IMR-90 (cell line): Measurements from ENCODE around the gene ZNF442. TPM values are rescaled to one million over a fixed set of nuclear protein-coding genes. Genes with fewer than 3 reads are reported as not detected.

Experiments
- ATAC-seq: fragments of 200-7000 bp; cut with Tn5 transposase; 2 replicates; pipeline ENCODE4 v1.9.1; 2020; ENCODE audit warnings: low read depth, mild to moderate bottlenecking, moderate library complexity
- BruUV-seq: library from RNA; stranded (reverse); fragments of 400-500 nt; replicated peaks from 2 replicates; lab custom pipeline; 2021; lab: Mats Ljungman, UMichigan
- CTCF ChIA-PET: fragments of 300-600 bp; formaldehyde crosslinking; extraction: SDS; loops from one replicate; lab custom pipeline; 2021; ENCODE audit warnings: antibody characterized with exemption; lab: Yijun Ruan, JAX
- POLR2A ChIA-PET: fragments of 300-600 bp; sonication (Branson Sonifier 250); formaldehyde crosslinking; loops from one replicate; lab custom pipeline; 2022; ENCODE audit warnings: antibody characterized with exemption; ENCODE audit not compliant: unreplicated experiment; lab: Charles Lee
- DNase-seq: peaks from one replicate; pipeline ENCODE4 v3.0.0; 2013
- H2AFZ ChIP-seq: replicated peaks from 2 replicates; pipeline ENCODE3; 2013; ENCODE audit warnings: low read length, mild to moderate bottlenecking; ENCODE audit not compliant: poor library complexity
- H2AK5ac ChIP-seq: 2 replicates; pipeline ENCODE4 v1.6.1; 2013; ENCODE audit warnings: low read depth, low read length, inconsistent platforms
- H2AK9ac ChIP-seq: replicated peaks from 2 replicates; pipeline ENCODE3; 2013; ENCODE audit warnings: mild to moderate bottlenecking, low read depth, low read length, moderate library complexity; ENCODE audit not compliant: poor library complexity
- H2BK120ac ChIP-seq: 2 replicates; pipeline ENCODE4 v1.6.1; 2013; ENCODE audit warnings: low read depth, low read length, inconsistent platforms
- H2BK15ac ChIP-seq: 3 replicates; pipeline ENCODE4 v1.6.1; 2013; ENCODE audit warnings: low read depth, low read length, inconsistent platforms
- H2BK20ac ChIP-seq: 2 replicates; pipeline ENCODE4 v1.6.1; 2013; ENCODE audit warnings: low read depth, mild to moderate bottlenecking, inconsistent platforms, low read length, moderate library complexity
- H2BK5ac ChIP-seq: 2 replicates; pipeline ENCODE4 v1.6.1; 2013; ENCODE audit warnings: mild to moderate bottlenecking, low read depth, low read length, inconsistent platforms; ENCODE audit not compliant: poor library complexity, severe bottlenecking
- H3K14ac ChIP-seq: replicated peaks from 2 replicates; pipeline ENCODE4 v1.6.1; 2013; ENCODE audit warnings: low read depth, low read length, inconsistent platforms
- H3K18ac ChIP-seq: 2 replicates; pipeline ENCODE4 v1.6.1; 2013; ENCODE audit warnings: low read depth, low read length, control low read depth
- H3K23ac ChIP-seq: 2 replicates; pipeline ENCODE4 v1.6.1; 2013; ENCODE audit warnings: low read depth, low read length, inconsistent platforms
- H3K27ac ChIP-seq: 2 replicates; pipeline ENCODE4 v1.5.1; 2013; ENCODE audit warnings: mild to moderate bottlenecking, control low read depth, low read length; ENCODE audit not compliant: insufficient read depth
- H3K27me3 ChIP-seq: 2 replicates; pipeline ENCODE4 v1.6.1; 2013; ENCODE audit warnings: low read length; ENCODE audit not compliant: control insufficient read depth, insufficient read depth
- H3K36me3 ChIP-seq: 2 replicates; pipeline ENCODE4 v1.6.1; 2013; ENCODE audit warnings: low read length, mixed read lengths; ENCODE audit not compliant: control insufficient read depth, insufficient read depth
- H3K4ac ChIP-seq: 2 replicates; pipeline ENCODE4 v1.6.1; 2013; ENCODE audit warnings: low read depth, low read length, inconsistent platforms
- H3K4me1 ChIP-seq: 2 replicates; pipeline ENCODE4 v1.6.1; 2013; ENCODE audit warnings: low read length, mixed read lengths; ENCODE audit not compliant: control insufficient read depth, insufficient read depth
- H3K4me2 ChIP-seq: 2 replicates; pipeline ENCODE4 v1.6.1; 2013; ENCODE audit warnings: low read depth, mild to moderate bottlenecking, control low read depth, low read length, moderate library complexity
- H3K4me3 ChIP-seq: 2 replicates; pipeline ENCODE4 v1.5.1; 2013; ENCODE audit warnings: low read depth, mild to moderate bottlenecking, control low read depth, low read length, moderate library complexity; ENCODE audit not compliant: insufficient read depth
- H3K56ac ChIP-seq: 2 replicates; pipeline ENCODE4 v1.6.1; 2013; ENCODE audit warnings: low read length, inconsistent platforms; ENCODE audit not compliant: insufficient read depth; ENCODE audit errors: extremely low read depth
- H3K79me1 ChIP-seq, 2 experiments: 2 replicates each; pipeline ENCODE4 v1.6.1; 2013; ENCODE audit warnings: low read length in 2 of 2, inconsistent platforms in 1 of 2, low read depth in 1 of 2
- H3K9ac ChIP-seq: 2 replicates; pipeline ENCODE4 v1.6.1; 2013; ENCODE audit warnings: low read depth, low read length, control low read depth
- H3K9me1 ChIP-seq: 2 replicates; pipeline ENCODE4 v1.6.1; 2013; ENCODE audit warnings: low read length, inconsistent platforms; ENCODE audit not compliant: insufficient read depth
- H3K9me3 ChIP-seq: 2 replicates; pipeline ENCODE4 v1.6.1; 2013; ENCODE audit warnings: low read length; ENCODE audit not compliant: control insufficient read depth, insufficient read depth
- H4K20me1 ChIP-seq: 2 replicates; pipeline ENCODE4 v1.6.1; 2013; ENCODE audit warnings: low read length, inconsistent platforms; ENCODE audit not compliant: insufficient read depth
- H4K5ac ChIP-seq: 2 replicates; pipeline ENCODE4 v1.6.1; 2013; ENCODE audit warnings: mild to moderate bottlenecking, low read depth, low read length, control low read depth
- H4K8ac ChIP-seq, 2 experiments: 2 replicates each; pipeline ENCODE4 v1.6.1; 2013; ENCODE audit warnings: low read depth in 2 of 2, low read length in 2 of 2, control low read depth in 1 of 2, inconsistent platforms in 1 of 2
- H4K91ac ChIP-seq: 2 replicates; pipeline ENCODE4 v1.6.1; 2013; ENCODE audit warnings: low read depth, low read length, inconsistent platforms; ENCODE audit not compliant: insufficient read depth
- CEBPB ChIP-seq: IDR thresholded peaks from 2 replicates; pipeline ENCODE4 v1.6.1; 2012; ENCODE audit warnings: low read depth, low read length, improper control_type of control experiment
- FOS ChIP-seq: fragments of 150-350 bp; IDR thresholded peaks from 2 replicates; pipeline ENCODE4 v1.6.1; 2016; ENCODE audit warnings: low read depth, low read length
- MAZ ChIP-seq: IDR thresholded peaks from 2 replicates; pipeline ENCODE4 v1.6.1; 2012; ENCODE audit warnings: low read depth, mild to moderate bottlenecking, low read length, improper control_type of control experiment, moderate library complexity, borderline replicate concordance
- MXI1 ChIP-seq: IDR thresholded peaks from 2 replicates; pipeline ENCODE4 v1.6.1; 2012; ENCODE audit warnings: low read depth, mild to moderate bottlenecking, low read length, moderate library complexity, borderline replicate concordance
- WGBS, 2 experiments: methylation state at CpG; one replicate each; pipeline versions ENCODE4 v1.1.5 to v1.1.7; 2013; ENCODE audit warnings: missing lambda C conversion rate in 2 of 2; ENCODE audit not compliant: insufficient read length in 1 of 2; ENCODE audit errors: extremely low coverage in 2 of 2; 5-methylcytosine and 5-hydroxymethylcytosine counted together
- dilution Hi-C: fragments of 300-500 bp; cut with HindIII; formaldehyde crosslinking; loops from one replicate; pipeline ENCODE4 v1.14.3; 2018; ENCODE audit warnings: low sequenced_read_pairs; ENCODE audit not compliant: unreplicated experiment
- in situ Hi-C: fragments of 300-500 bp; cut with MboI; formaldehyde crosslinking; loops from 3 replicates; pipeline ENCODE4 v1.14.3; 2019; ENCODE audit warnings: low sequenced_read_pairs, inconsistent platforms, mixed read lengths
- intact Hi-C: fragments of 100-400 bp; cut with micrococcal nuclease; formaldehyde crosslinking; loops from 2 replicates; pipeline ENCODE4 v1.10.0; 2022
- polyA plus RNA-seq, 3 experiments: library from polyadenylated mRNA; depleted of rRNA; stranded (reverse); fragments of >200 nt; gene quantifications; 2 replicates each; pipeline ENCODE4 v1.2.3, GENCODE V29; 2012; ENCODE audit warnings: low replicate concordance in 1 of 3
- total RNA-seq: library from RNA; depleted of rRNA; stranded (reverse); fragments of >200 nt; gene quantifications from 2 replicates; pipeline ENCODE4 v1.2.3, GENCODE V29; 2012
- TF ChIP-seq, protein P1 (sequence below): fragments of 150-350 bp; IDR thresholded peaks from 2 replicates; pipeline ENCODE4 v1.6.1; 2017; ENCODE audit warnings: mild to moderate bottlenecking, antibody characterized with exemption, low read length, low read depth
- TF ChIP-seq, protein P2 (sequence below): conservative IDR thresholded peaks from 2 replicates; pipeline ENCODE4 v1.5.1; 2012; ENCODE audit warnings: mild to moderate bottlenecking, low read depth, low read length, improper control_type of control experiment

ZNF442 gene
- total and polyA plus RNA-seq, 2 of the 4 experiments (the other 2 are of a cell fraction): 0.58 to 3.6 TPM

DNA sequence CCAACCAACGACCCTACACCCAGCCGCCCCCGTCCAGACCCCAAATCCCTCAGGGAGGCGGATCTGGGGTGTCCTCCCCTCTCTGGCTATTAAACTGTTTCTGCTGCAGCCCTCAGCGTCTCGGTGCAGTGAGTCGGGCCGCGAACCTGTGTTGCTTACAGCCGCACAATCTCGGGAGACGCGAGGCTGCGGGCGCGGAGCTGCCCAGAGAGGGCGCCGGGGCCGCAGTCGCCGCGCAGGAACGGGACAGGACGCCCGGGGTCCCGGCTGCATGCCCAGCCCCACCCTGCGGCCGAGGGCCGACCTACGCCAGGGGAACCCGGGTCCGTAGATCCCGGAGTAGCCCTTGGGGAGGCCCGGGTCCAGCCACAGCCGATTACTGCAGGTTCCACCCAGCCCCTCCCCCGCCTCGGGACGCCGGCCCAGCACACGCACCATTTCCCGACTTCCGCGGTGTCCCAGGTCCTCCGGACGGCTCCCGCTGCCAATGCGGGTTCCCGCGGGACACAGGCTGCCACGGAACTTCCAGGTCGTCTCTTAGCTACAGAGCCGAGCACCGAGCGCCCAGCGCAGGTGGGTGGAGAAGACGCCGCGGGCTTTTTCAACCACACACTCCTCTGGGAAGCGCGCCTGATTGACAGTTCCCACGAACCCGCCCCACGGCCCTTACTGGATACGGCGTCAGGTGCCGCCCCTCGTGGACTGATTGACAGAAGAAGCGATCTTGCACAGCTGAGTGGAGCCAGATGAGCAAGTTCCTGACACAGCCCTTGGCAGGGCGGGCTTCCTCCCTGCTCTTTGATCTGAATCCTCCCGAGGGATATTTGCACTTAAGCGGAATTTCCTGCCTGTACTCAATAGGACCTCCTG is 35.4 kb upstream of the ZNF442 start, which contains the start of gene ZNF799:
ZNF799 (minus strand) TSS at position 639 of the 870 bp plus-strand sequence; CDS start at position 438, 201 bp downstream.
- no peak within 1 kb of the TSS for H2BK5ac ChIP-seq
- no peak within 1 kb of the TSS for H2BK120ac ChIP-seq
- no peak within 1 kb of the TSS for H3K4ac ChIP-seq
- no peaks in the 10 kb centered on the region for H3K27me3 ChIP-seq
- H3K9me3 ChIP-seq: no peaks in the 10 kb centered on the region
- H2BK15ac ChIP-seq: no peak within 1 kb of the TSS
- WGBS, 2 experiments: 1% methylated on average over 17 of the region's 71 CpGs; no CpG with 5 or more reads in 1 of the 2 experiments
- intact Hi-C loops (loop anchor here (5.0 kb wide), 1 partner anchor 41 kb away; the partner anchor contains the start of gene ZNF443), dilution Hi-C loops (no loop called here), in situ Hi-C loops (no loop called here)
- CTCF ChIA-PET: interaction anchor here (0.6 kb wide), 1 partner anchor 51 kb away, joined by 4 read pairs; no protein-coding TSS in a partner anchor
- H3K27ac ChIP-seq: peak within 1 kb of the TSS; percentile 54
- DNase-seq (peak; percentile 95), ATAC-seq (peak; percentile 97)
- no peak within 1 kb of the TSS for H3K23ac ChIP-seq
- no peak within 1 kb of the TSS for H2AK9ac ChIP-seq
- TF ChIP-seq MXI1: peak; percentile 79
- TF ChIP-seq, protein P1, sequence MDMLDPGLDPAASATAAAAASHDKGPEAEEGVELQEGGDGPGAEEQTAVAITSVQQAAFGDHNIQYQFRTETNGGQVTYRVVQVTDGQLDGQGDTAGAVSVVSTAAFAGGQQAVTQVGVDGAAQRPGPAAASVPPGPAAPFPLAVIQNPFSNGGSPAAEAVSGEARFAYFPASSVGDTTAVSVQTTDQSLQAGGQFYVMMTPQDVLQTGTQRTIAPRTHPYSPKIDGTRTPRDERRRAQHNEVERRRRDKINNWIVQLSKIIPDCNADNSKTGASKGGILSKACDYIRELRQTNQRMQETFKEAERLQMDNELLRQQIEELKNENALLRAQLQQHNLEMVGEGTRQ: peak; percentile 84
- TF ChIP-seq MAZ: no peak; the same call in 1 of the 2 replicates
- TF ChIP-seq FOS: no peak
- TF ChIP-seq CEBPB: 0 out of 2 replicates have a peak, but pooled peaks have one; percentile 29
- TF ChIP-seq, protein P2, sequence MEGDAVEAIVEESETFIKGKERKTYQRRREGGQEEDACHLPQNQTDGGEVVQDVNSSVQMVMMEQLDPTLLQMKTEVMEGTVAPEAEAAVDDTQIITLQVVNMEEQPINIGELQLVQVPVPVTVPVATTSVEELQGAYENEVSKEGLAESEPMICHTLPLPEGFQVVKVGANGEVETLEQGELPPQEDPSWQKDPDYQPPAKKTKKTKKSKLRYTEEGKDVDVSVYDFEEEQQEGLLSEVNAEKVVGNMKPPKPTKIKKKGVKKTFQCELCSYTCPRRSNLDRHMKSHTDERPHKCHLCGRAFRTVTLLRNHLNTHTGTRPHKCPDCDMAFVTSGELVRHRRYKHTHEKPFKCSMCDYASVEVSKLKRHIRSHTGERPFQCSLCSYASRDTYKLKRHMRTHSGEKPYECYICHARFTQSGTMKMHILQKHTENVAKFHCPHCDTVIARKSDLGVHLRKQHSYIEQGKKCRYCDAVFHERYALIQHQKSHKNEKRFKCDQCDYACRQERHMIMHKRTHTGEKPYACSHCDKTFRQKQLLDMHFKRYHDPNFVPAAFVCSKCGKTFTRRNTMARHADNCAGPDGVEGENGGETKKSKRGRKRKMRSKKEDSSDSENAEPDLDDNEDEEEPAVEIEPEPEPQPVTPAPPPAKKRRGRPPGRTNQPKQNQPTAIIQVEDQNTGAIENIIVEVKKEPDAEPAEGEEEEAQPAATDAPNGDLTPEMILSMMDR: 0 out of 2 replicates have a peak, but pooled peaks have one; percentile 3
- no peak within 1 kb of the TSS for H3K18ac ChIP-seq
- no peaks in the 10 kb centered on the region for H3K36me3 ChIP-seq
- H3K4me1 ChIP-seq: peaks cover 4% of the 10 kb centered on the region
- 0 out of 4 replicates have a peak, but pooled peaks cover 0 to 6% of the 10 kb centered on the region in 2 experiments for H3K79me1 ChIP-seq
- H3K56ac ChIP-seq: no peak within 1 kb of the TSS
- H2AFZ ChIP-seq: peak within 1 kb of the TSS; percentile 94
- H3K9ac ChIP-seq: peak within 1 kb of the TSS; percentile 66
- peak within 1 kb of the TSS; percentile 99 for H3K4me2 ChIP-seq
- H2AK5ac ChIP-seq: no peak within 1 kb of the TSS
- no peak within 1 kb of the TSS for H2BK20ac ChIP-seq
- no peaks in the 10 kb centered on the region for H3K9me1 ChIP-seq
- no peak within 1 kb of the TSS for H4K5ac ChIP-seq
- peak within 1 kb of the TSS; percentile 97 for H3K4me3 ChIP-seq
- peak within 1 kb of the TSS in 1 of 2 experiments; percentile 42; a peak in 1 of 4 replicates for H4K8ac ChIP-seq
- no peaks in the 10 kb centered on the region for H4K20me1 ChIP-seq
- POLR2A ChIA-PET: no interaction called here
- H3K14ac ChIP-seq: no peak within 1 kb of the TSS
- no peak within 1 kb of the TSS for H4K91ac ChIP-seq
- no TSS peak for BruUV-seq
